ENCODE results near the gene NDUFB11.

GRCh38 chrX:47191806-47192401 is 47.4 kb upstream of the NDUFB11 start:
- TF ChIP-seq RARB (CRISPR knock-in tag; IDR thresholded peaks at IDR 0.05) (no peak), ZFP30 (CRISPR knock-in tag; IDR thresholded peaks at IDR 0.05) (no peak), PATZ1 (CRISPR knock-in tag; IDR thresholded peaks at IDR 0.05; ENCODE audit: borderline replicate concordance) (no peak), TOX (CRISPR knock-in tag; IDR thresholded peaks at IDR 0.05; ENCODE audit: borderline replicate concordance) (no peak), ZFP3 (CRISPR knock-in tag; IDR thresholded peaks at IDR 0.05) (no peak), POU6F1 (CRISPR knock-in tag; IDR thresholded peaks at IDR 0.05; ENCODE audit: borderline replicate concordance, low read depth) (no peak), TCF4 (CRISPR knock-in tag; IDR thresholded peaks at IDR 0.05; ENCODE audit: borderline replicate concordance) (no peak), SNAI2 (CRISPR knock-in tag; IDR thresholded peaks at IDR 0.05) (no peak), ZNF70 (CRISPR knock-in tag; IDR thresholded peaks at IDR 0.05) (no peak)

Measured in SK-N-SH treated with all-trans-retinoic acid at 6 μM for 48 hours (cell line).